Hepatocyte (in vitro differentiated cells): ENCODE data around the gene ENTPD2.

Experiments used
- CTCF ChIP-seq: fragments of 200-600 bp; sonication (generic); IDR thresholded peaks from 2 replicates; pipeline ENCODE4 v1.5.1; 2016; ENCODE audit warnings: antibody characterized with exemption, mild to moderate bottlenecking; ENCODE audit not compliant: poor library complexity
- EZH2 ChIP-seq: fragments of 200-600 bp; sonication (generic); IDR thresholded peaks from 2 replicates; pipeline ENCODE4 v1.6.1; 2016; ENCODE audit warnings: antibody characterized with exemption, mild to moderate bottlenecking, borderline replicate concordance
- EZH2phosphoT487 ChIP-seq: fragments of 200-600 bp; sonication (generic); IDR thresholded peaks from one replicate; pipeline ENCODE4 v1.6.1; 2018; ENCODE audit warnings: antibody characterized with exemption, mild to moderate bottlenecking, low read depth, moderate library complexity; ENCODE audit not compliant: unreplicated experiment, severe bottlenecking

GRCh38 chr9:137089232-137089947 lies 35.5 kb upstream of the ENTPD2 start:
- TF ChIP-seq CTCF (no peak), EZH2phosphoT487 (no peak), EZH2 (no peak)
